Trophoblast cell (in vitro differentiated cells and primary cell): ENCODE results near the gene MAP6D1.
"Not testable (repeated sequence)": the region's sequence is repeated elsewhere in the genome, so short reads cannot be mapped to it uniquely, and the experiment has no call there.

Experiments used
- DNase-seq, 2 donors: peaks; one replicate each; pipeline ENCODE4 v3.0.0-alpha.2; 2016
- H2AFZ ChIP-seq: 2 replicates; pipeline ENCODE4 v1.6.1; 2013; ENCODE audit warnings: low read length, moderate library complexity, mild to moderate bottlenecking; ENCODE audit not compliant: insufficient read depth, poor library complexity
- H2AK5ac ChIP-seq: 2 replicates; pipeline ENCODE4 v1.6.1; 2013; ENCODE audit warnings: mild to moderate bottlenecking, low read length
- H2BK120ac ChIP-seq: 2 replicates; pipeline ENCODE4 v1.6.1; 2013; ENCODE audit warnings: low read length, mild to moderate bottlenecking, moderate library complexity; ENCODE audit not compliant: insufficient read depth, poor library complexity
- H2BK12ac ChIP-seq: 2 replicates; pipeline ENCODE4 v1.6.1; 2013; ENCODE audit warnings: mild to moderate bottlenecking, low read length, moderate library complexity
- H2BK5ac ChIP-seq: 2 replicates; pipeline ENCODE4 v1.6.1; 2013; ENCODE audit warnings: low read length, low read depth, moderate library complexity, mild to moderate bottlenecking; ENCODE audit not compliant: poor library complexity
- H3K14ac ChIP-seq: 2 replicates; pipeline ENCODE4 v1.6.1; 2013; ENCODE audit warnings: mild to moderate bottlenecking, low read length
- H3K18ac ChIP-seq: 2 replicates; pipeline ENCODE4 v1.6.1; 2013; ENCODE audit warnings: mild to moderate bottlenecking, low read length
- H3K23ac ChIP-seq: 2 replicates; pipeline ENCODE4 v1.6.1; 2013; ENCODE audit warnings: low read length
- H3K27ac ChIP-seq: 2 replicates; pipeline ENCODE4 v1.5.1; 2013; ENCODE audit warnings: low read depth, mild to moderate bottlenecking, inconsistent platforms, low read length, moderate library complexity
- H3K27me3 ChIP-seq: 2 replicates; pipeline ENCODE4 v1.6.1; 2013; ENCODE audit warnings: inconsistent platforms, mild to moderate bottlenecking, low read length, moderate library complexity; ENCODE audit not compliant: insufficient read depth
- H3K36me3 ChIP-seq, 2 experiments: 1 replicate in 1 of 2; 2 replicates in 1 of 2; pipeline ENCODE4 v1.6.1; 2013; ENCODE audit warnings: low read length in 2 of 2, mild to moderate bottlenecking in 2 of 2, moderate library complexity in 1 of 2; ENCODE audit not compliant: insufficient read depth in 2 of 2, control insufficient read depth in 1 of 2
- H3K4ac ChIP-seq: 2 replicates; pipeline ENCODE4 v1.6.1; 2013; ENCODE audit warnings: low read depth, mild to moderate bottlenecking, low read length, moderate library complexity
- H3K4me1 ChIP-seq, 2 experiments: 1 replicate in 1 of 2; 2 replicates in 1 of 2; pipeline ENCODE4 v1.6.1; 2013; ENCODE audit warnings: low read length in 2 of 2, mild to moderate bottlenecking in 2 of 2, moderate library complexity in 1 of 2; ENCODE audit not compliant: insufficient read depth in 2 of 2, control insufficient read depth in 1 of 2
- H3K4me2 ChIP-seq: 2 replicates; pipeline ENCODE4 v1.6.1; 2013; ENCODE audit warnings: inconsistent platforms, mild to moderate bottlenecking, low read length, moderate library complexity
- H3K4me3 ChIP-seq: 2 replicates; pipeline ENCODE4 v1.5.1; 2013; ENCODE audit warnings: mild to moderate bottlenecking, low read depth, low read length, inconsistent platforms
- H3K79me1 ChIP-seq: one replicate; pipeline ENCODE4 v1.6.1; 2013; ENCODE audit warnings: low read length
- H3K79me2 ChIP-seq: 2 replicates; pipeline ENCODE4 v1.6.1; 2013; ENCODE audit warnings: low read length, mild to moderate bottlenecking; ENCODE audit not compliant: control insufficient read depth, insufficient read depth, poor library complexity
- H3K9ac ChIP-seq: 2 replicates; pipeline ENCODE4 v1.6.1; 2013; ENCODE audit warnings: mild to moderate bottlenecking, low read length
- H3K9me3 ChIP-seq: 2 replicates; pipeline ENCODE4 v1.6.1; 2013; ENCODE audit warnings: low read depth, mild to moderate bottlenecking, control low read depth, inconsistent platforms, low read length; ENCODE audit not compliant: insufficient read depth
- H4K12ac ChIP-seq: 2 replicates; pipeline ENCODE4 v1.6.1; 2013; ENCODE audit warnings: low read depth, mild to moderate bottlenecking, low read length, moderate library complexity
- H4K8ac ChIP-seq: 2 replicates; pipeline ENCODE4 v1.6.1; 2013; ENCODE audit warnings: low read depth, mild to moderate bottlenecking, low read length, moderate library complexity
- H4K91ac ChIP-seq: one replicate; pipeline ENCODE4 v1.6.1; 2013; ENCODE audit warnings: low read depth, mild to moderate bottlenecking, low read length, moderate library complexity
- WGBS: extraction: QIAGEN DNeasy Blood & Tissue Kit; methylation state at CpG from one replicate; pipeline ENCODE4 v1.1.7; 2013; ENCODE audit warnings: missing lambda C conversion rate; ENCODE audit not compliant: insufficient read length, insufficient coverage; ENCODE audit errors: extremely low coverage; 5-methylcytosine and 5-hydroxymethylcytosine counted together

MAP6D1 gene

DNA sequence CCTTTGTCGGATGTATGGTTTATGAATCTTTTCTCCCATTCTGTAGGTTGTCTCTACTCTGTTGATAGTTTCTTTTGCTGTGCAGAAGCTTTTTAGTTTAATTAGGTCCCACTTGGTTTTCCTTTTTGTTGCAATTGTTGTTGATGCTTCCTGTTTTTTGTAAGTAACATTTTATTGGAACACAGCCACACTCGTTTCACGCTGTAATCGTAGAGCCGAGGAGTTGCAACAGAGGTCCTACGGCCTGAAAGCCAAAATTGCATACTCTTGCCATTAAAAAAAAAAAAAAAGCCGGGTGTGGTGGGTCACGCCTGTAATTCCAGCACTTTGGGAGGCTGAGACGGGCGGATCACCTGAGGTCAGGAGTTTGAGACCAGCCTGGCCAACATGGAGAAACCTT is 40.9 kb downstream of the MAP6D1 start:
- H2BK12ac ChIP-seq, H4K8ac ChIP-seq, H3K79me1 ChIP-seq, H3K4me2 ChIP-seq, H3K4me1 ChIP-seq, H3K9ac ChIP-seq, H3K4ac ChIP-seq, H2AFZ ChIP-seq, H3K14ac ChIP-seq, H3K79me2 ChIP-seq, DNase-seq, H3K9me3 ChIP-seq, H3K27me3 ChIP-seq, H2BK5ac ChIP-seq, H4K91ac ChIP-seq, H2BK120ac ChIP-seq, H3K23ac ChIP-seq, H3K4me3 ChIP-seq, H3K27ac ChIP-seq, H4K12ac ChIP-seq, H2AK5ac ChIP-seq, H3K18ac ChIP-seq: not testable (repeated sequence)
- H3K36me3 ChIP-seq = peaks cover 24 to 27% of the 10 kb centered on the region in 2 experiments
- no CpG with 5 or more reads among the region's 10 CpGs for WGBS

DNA sequence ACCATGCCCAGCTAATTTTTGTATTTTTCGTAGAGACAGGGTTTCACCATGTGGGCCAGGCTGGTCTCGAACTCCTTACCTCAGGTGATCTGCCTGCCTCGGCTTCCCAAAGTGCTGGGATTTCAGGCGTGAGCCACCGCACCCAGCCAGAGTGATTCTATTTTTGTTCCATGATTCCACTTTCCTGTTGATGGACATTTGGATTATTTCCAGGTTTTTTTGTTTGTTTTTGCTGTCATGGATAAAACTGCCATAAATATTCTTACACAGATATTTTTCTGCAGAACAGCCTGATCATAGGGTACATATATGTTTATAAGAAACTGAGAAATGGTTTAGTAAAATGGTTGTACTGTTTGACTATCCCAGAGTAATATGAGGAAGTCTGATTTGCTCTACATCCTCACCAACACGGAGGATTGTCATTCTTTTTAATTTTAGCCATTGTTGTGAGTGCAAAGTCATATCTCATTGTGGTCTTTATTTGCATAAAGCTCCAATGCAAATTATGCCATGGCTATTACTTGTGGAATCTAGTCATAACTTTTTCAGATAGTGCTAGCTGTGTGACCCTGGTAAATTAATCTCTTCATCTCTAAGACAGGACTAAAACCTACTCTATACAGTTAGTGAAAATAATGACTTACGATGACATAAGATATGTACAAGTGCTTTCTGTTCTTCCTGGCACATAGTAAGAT is 42.7 kb downstream of the MAP6D1 start:
- H4K12ac ChIP-seq = no peak overlapping the region
- H3K9ac ChIP-seq = no peak overlapping the region
- no peaks in the 10 kb centered on the region for H3K4me1 ChIP-seq
- H4K8ac ChIP-seq = no peak overlapping the region
- H3K4me3 ChIP-seq = no peak overlapping the region
- no peak overlapping the region for H4K91ac ChIP-seq
- H3K14ac ChIP-seq = no peak overlapping the region
- no peak overlapping the region for H3K4ac ChIP-seq
- H3K23ac ChIP-seq = no peak overlapping the region
- peaks cover 34 to 35% of the 10 kb centered on the region in 2 experiments for H3K36me3 ChIP-seq
- H2BK12ac ChIP-seq = no peak overlapping the region
- no CpG with 5 or more reads among the region's 7 CpGs for WGBS
- H2BK120ac ChIP-seq = no peak overlapping the region
- no peak for DNase-seq
- no peak overlapping the region for H3K4me2 ChIP-seq
- no peaks in the 10 kb centered on the region for H3K79me2 ChIP-seq
- H2BK5ac ChIP-seq = no peak overlapping the region
- no peaks in the 10 kb centered on the region for H3K27me3 ChIP-seq
- no peak overlapping the region for H2AK5ac ChIP-seq
- no peaks in the 10 kb centered on the region for H3K9me3 ChIP-seq
- H3K79me1 ChIP-seq = no peaks in the 10 kb centered on the region
- H3K27ac ChIP-seq = no peak overlapping the region
- H2AFZ ChIP-seq = no peak overlapping the region
- no peak overlapping the region for H3K18ac ChIP-seq

DNA sequence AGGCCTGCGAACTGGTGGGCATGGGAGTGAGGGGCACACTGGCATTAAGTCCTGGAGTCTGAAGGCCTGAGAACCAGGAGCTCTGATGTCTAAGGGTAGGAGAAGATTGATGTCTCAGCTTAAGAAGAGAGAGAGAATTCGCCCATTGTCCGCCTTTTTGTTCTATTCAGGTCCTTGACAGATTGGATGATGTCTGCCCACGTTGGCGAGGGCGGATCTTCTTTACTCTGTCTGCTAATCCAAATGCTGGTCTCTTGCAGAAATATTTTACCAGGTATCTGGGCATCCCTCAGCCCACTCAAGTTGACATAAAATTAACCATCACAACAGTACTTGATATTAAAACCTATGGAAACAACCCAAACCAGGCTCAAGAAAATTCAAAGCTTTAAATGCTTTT is 44.1 kb downstream of the MAP6D1 start:
- peaks cover 37 to 38% of the 10 kb centered on the region in 2 experiments for H3K36me3 ChIP-seq
- no peak overlapping the region for H4K8ac ChIP-seq
- H3K9me3 ChIP-seq = no peaks in the 10 kb centered on the region
- H3K4me2 ChIP-seq = no peak overlapping the region
- H3K18ac ChIP-seq = no peak overlapping the region
- no peak overlapping the region for H2BK120ac ChIP-seq
- no peak overlapping the region for H4K91ac ChIP-seq
- no peak overlapping the region for H2BK12ac ChIP-seq
- H3K79me1 ChIP-seq = no peaks in the 10 kb centered on the region
- H3K4ac ChIP-seq = no peak overlapping the region
- H3K14ac ChIP-seq = no peak overlapping the region
- H4K12ac ChIP-seq = no peak overlapping the region
- H2BK5ac ChIP-seq = no peak overlapping the region
- no peak overlapping the region for H3K23ac ChIP-seq
- no peaks in the 10 kb centered on the region for H3K79me2 ChIP-seq
- H2AFZ ChIP-seq = no peak overlapping the region
- no CpG with 5 or more reads among the region's 6 CpGs for WGBS
- H3K4me1 ChIP-seq = no peaks in the 10 kb centered on the region
- H2AK5ac ChIP-seq = no peak overlapping the region
- DNase-seq = no peak
- H3K4me3 ChIP-seq = no peak overlapping the region
- no peaks in the 10 kb centered on the region for H3K27me3 ChIP-seq
- H3K9ac ChIP-seq = no peak overlapping the region
- no peak overlapping the region for H3K27ac ChIP-seq

DNA sequence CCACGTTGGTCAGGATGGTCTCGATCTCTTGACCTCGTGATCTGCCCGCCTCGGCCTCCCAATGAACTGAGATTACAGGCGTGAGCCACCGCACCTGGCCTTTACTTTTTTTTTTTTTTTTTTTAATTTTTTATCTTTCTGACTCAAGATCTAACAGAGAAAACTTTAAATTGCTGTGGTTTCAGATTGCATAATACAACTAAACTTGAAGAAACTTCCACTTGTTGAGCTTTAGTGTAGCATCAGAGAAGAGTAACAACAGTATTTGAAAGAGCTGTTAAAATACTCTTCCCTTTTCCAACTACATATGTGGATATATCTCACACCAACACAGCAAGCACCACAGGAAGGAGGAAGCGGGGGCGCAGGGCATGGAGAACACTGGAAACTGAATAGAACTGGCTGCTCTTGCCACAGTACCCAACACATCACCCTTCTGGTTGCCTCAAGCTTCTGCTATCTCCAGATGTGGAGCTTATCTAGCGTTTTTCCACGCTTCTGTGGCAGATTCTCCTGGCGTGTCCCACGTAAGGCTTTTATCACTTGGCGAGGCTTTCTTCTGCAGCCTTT is 45.4 kb downstream of the MAP6D1 start:
- Histone ChIP-seq H3K79me2 (no peaks in the 10 kb centered on the region), H3K23ac (no peak overlapping the region), H2AFZ (no peak overlapping the region), H2BK12ac (no peak overlapping the region), H3K18ac (no peak overlapping the region), H3K9ac (no peak overlapping the region), H3K4me2 (no peak overlapping the region), H2BK5ac (no peak overlapping the region), H3K27me3 (no peaks in the 10 kb centered on the region), H4K8ac (no peak overlapping the region), H3K14ac (no peak overlapping the region), H4K12ac (no peak overlapping the region), H3K79me1 (no peaks in the 10 kb centered on the region), H2AK5ac (no peak overlapping the region), H3K4me1 (no peaks in the 10 kb centered on the region), H3K4me3 (no peak overlapping the region), H3K9me3 (no peaks in the 10 kb centered on the region), H3K27ac (no peak overlapping the region), H3K36me3 (peaks cover 40 to 41% of the 10 kb centered on the region in 2 experiments), H2BK120ac (no peak overlapping the region), H3K4ac (no peak overlapping the region), H4K91ac (no peak overlapping the region)
- no CpG with 5 or more reads among the region's 14 CpGs for WGBS
- DNase-seq = no peak
